IMR-90 (cell line): ENCODE data around the gene ZDHHC24. TPM values are rescaled to one million over a fixed set of nuclear protein-coding genes. Genes with fewer than 3 reads are reported as not detected.
A peak's percentile ranks its signal among the peaks of the same experiment; 100 is the strongest.

Experiments
- ATAC-seq: fragments of 200-7000 bp; cut with Tn5 transposase; 2 replicates; pipeline ENCODE4 v1.9.1; 2020; ENCODE audit warnings: low read depth, mild to moderate bottlenecking, moderate library complexity
- BruUV-seq: library from RNA; stranded (reverse); fragments of 400-500 nt; replicated peaks from 2 replicates; lab custom pipeline; 2021; lab: Mats Ljungman, UMichigan
- CTCF ChIA-PET: fragments of 300-600 bp; formaldehyde crosslinking; extraction: SDS; loops from one replicate; lab custom pipeline; 2021; ENCODE audit warnings: antibody characterized with exemption; lab: Yijun Ruan, JAX
- POLR2A ChIA-PET: fragments of 300-600 bp; sonication (Branson Sonifier 250); formaldehyde crosslinking; loops from one replicate; lab custom pipeline; 2022; ENCODE audit warnings: antibody characterized with exemption; ENCODE audit not compliant: unreplicated experiment; lab: Charles Lee
- DNase-seq: peaks from one replicate; pipeline ENCODE4 v3.0.0; 2013
- H2AFZ ChIP-seq: replicated peaks from 2 replicates; pipeline ENCODE3; 2013; ENCODE audit warnings: low read length, mild to moderate bottlenecking; ENCODE audit not compliant: poor library complexity
- H2AK5ac ChIP-seq: 2 replicates; pipeline ENCODE4 v1.6.1; 2013; ENCODE audit warnings: low read depth, low read length, inconsistent platforms
- H2AK9ac ChIP-seq: replicated peaks from 2 replicates; pipeline ENCODE3; 2013; ENCODE audit warnings: mild to moderate bottlenecking, low read depth, low read length, moderate library complexity; ENCODE audit not compliant: poor library complexity
- H2BK120ac ChIP-seq: 2 replicates; pipeline ENCODE4 v1.6.1; 2013; ENCODE audit warnings: low read depth, low read length, inconsistent platforms
- H2BK15ac ChIP-seq: 3 replicates; pipeline ENCODE4 v1.6.1; 2013; ENCODE audit warnings: low read depth, low read length, inconsistent platforms
- H2BK20ac ChIP-seq: 2 replicates; pipeline ENCODE4 v1.6.1; 2013; ENCODE audit warnings: low read depth, mild to moderate bottlenecking, inconsistent platforms, low read length, moderate library complexity
- H2BK5ac ChIP-seq: 2 replicates; pipeline ENCODE4 v1.6.1; 2013; ENCODE audit warnings: mild to moderate bottlenecking, low read depth, low read length, inconsistent platforms; ENCODE audit not compliant: poor library complexity, severe bottlenecking
- H3K14ac ChIP-seq: replicated peaks from 2 replicates; pipeline ENCODE4 v1.6.1; 2013; ENCODE audit warnings: low read depth, low read length, inconsistent platforms
- H3K18ac ChIP-seq: 2 replicates; pipeline ENCODE4 v1.6.1; 2013; ENCODE audit warnings: low read depth, low read length, control low read depth
- H3K23ac ChIP-seq: 2 replicates; pipeline ENCODE4 v1.6.1; 2013; ENCODE audit warnings: low read depth, low read length, inconsistent platforms
- H3K27ac ChIP-seq: 2 replicates; pipeline ENCODE4 v1.5.1; 2013; ENCODE audit warnings: mild to moderate bottlenecking, control low read depth, low read length; ENCODE audit not compliant: insufficient read depth
- H3K27me3 ChIP-seq: 2 replicates; pipeline ENCODE4 v1.6.1; 2013; ENCODE audit warnings: low read length; ENCODE audit not compliant: control insufficient read depth, insufficient read depth
- H3K36me3 ChIP-seq: 2 replicates; pipeline ENCODE4 v1.6.1; 2013; ENCODE audit warnings: low read length, mixed read lengths; ENCODE audit not compliant: control insufficient read depth, insufficient read depth
- H3K4ac ChIP-seq: 2 replicates; pipeline ENCODE4 v1.6.1; 2013; ENCODE audit warnings: low read depth, low read length, inconsistent platforms
- H3K4me1 ChIP-seq: 2 replicates; pipeline ENCODE4 v1.6.1; 2013; ENCODE audit warnings: low read length, mixed read lengths; ENCODE audit not compliant: control insufficient read depth, insufficient read depth
- H3K4me2 ChIP-seq: 2 replicates; pipeline ENCODE4 v1.6.1; 2013; ENCODE audit warnings: low read depth, mild to moderate bottlenecking, control low read depth, low read length, moderate library complexity
- H3K4me3 ChIP-seq: 2 replicates; pipeline ENCODE4 v1.5.1; 2013; ENCODE audit warnings: low read depth, mild to moderate bottlenecking, control low read depth, low read length, moderate library complexity; ENCODE audit not compliant: insufficient read depth
- H3K56ac ChIP-seq: 2 replicates; pipeline ENCODE4 v1.6.1; 2013; ENCODE audit warnings: low read length, inconsistent platforms; ENCODE audit not compliant: insufficient read depth; ENCODE audit errors: extremely low read depth
- H3K79me1 ChIP-seq, 2 experiments: 2 replicates each; pipeline ENCODE4 v1.6.1; 2013; ENCODE audit warnings: low read length in 2 of 2, inconsistent platforms in 1 of 2, low read depth in 1 of 2
- H3K9ac ChIP-seq: 2 replicates; pipeline ENCODE4 v1.6.1; 2013; ENCODE audit warnings: low read depth, low read length, control low read depth
- H3K9me1 ChIP-seq: 2 replicates; pipeline ENCODE4 v1.6.1; 2013; ENCODE audit warnings: low read length, inconsistent platforms; ENCODE audit not compliant: insufficient read depth
- H3K9me3 ChIP-seq: 2 replicates; pipeline ENCODE4 v1.6.1; 2013; ENCODE audit warnings: low read length; ENCODE audit not compliant: control insufficient read depth, insufficient read depth
- H4K20me1 ChIP-seq: 2 replicates; pipeline ENCODE4 v1.6.1; 2013; ENCODE audit warnings: low read length, inconsistent platforms; ENCODE audit not compliant: insufficient read depth
- H4K5ac ChIP-seq: 2 replicates; pipeline ENCODE4 v1.6.1; 2013; ENCODE audit warnings: mild to moderate bottlenecking, low read depth, low read length, control low read depth
- H4K8ac ChIP-seq, 2 experiments: 2 replicates each; pipeline ENCODE4 v1.6.1; 2013; ENCODE audit warnings: low read depth in 2 of 2, low read length in 2 of 2, control low read depth in 1 of 2, inconsistent platforms in 1 of 2
- H4K91ac ChIP-seq: 2 replicates; pipeline ENCODE4 v1.6.1; 2013; ENCODE audit warnings: low read depth, low read length, inconsistent platforms; ENCODE audit not compliant: insufficient read depth
- CHD1 ChIP-seq: IDR thresholded peaks from 2 replicates; pipeline ENCODE4 v1.6.1; 2012; ENCODE audit warnings: low read depth, low read length, improper control_type of control experiment
- CTCF ChIP-seq: conservative IDR thresholded peaks from 2 replicates; pipeline ENCODE4 v1.5.1; 2012; ENCODE audit warnings: mild to moderate bottlenecking, low read depth, low read length, improper control_type of control experiment
- MAFK ChIP-seq: IDR thresholded peaks from 2 replicates; pipeline ENCODE4 v1.6.1; 2012; ENCODE audit warnings: low read depth, low read length, improper control_type of control experiment
- MXI1 ChIP-seq: IDR thresholded peaks from 2 replicates; pipeline ENCODE4 v1.6.1; 2012; ENCODE audit warnings: low read depth, mild to moderate bottlenecking, low read length, moderate library complexity, borderline replicate concordance
- NFE2L2 ChIP-seq: fragments of 150-350 bp; IDR thresholded peaks from 2 replicates; pipeline ENCODE4 v1.6.1; 2016; ENCODE audit warnings: low read depth, mild to moderate bottlenecking, low read length
- RAD21 ChIP-seq: IDR thresholded peaks from 2 replicates; pipeline ENCODE4 v1.6.1; 2012; ENCODE audit warnings: low read length, improper control_type of control experiment
- RFX5 ChIP-seq: IDR thresholded peaks from 2 replicates; pipeline ENCODE4 v1.8.0; 2012; ENCODE audit warnings: low read depth, mild to moderate bottlenecking, low read length, moderate library complexity
- SMC3 ChIP-seq: fragments of 150-350 bp; IDR thresholded peaks from 2 replicates; pipeline ENCODE4 v1.6.1; 2016; ENCODE audit warnings: low read depth, mild to moderate bottlenecking, antibody characterized with exemption, low read length, moderate library complexity
- WGBS, 2 experiments: methylation state at CpG; one replicate each; pipeline versions ENCODE4 v1.1.5 to v1.1.7; 2013; ENCODE audit warnings: missing lambda C conversion rate in 2 of 2; ENCODE audit not compliant: insufficient read length in 1 of 2; ENCODE audit errors: extremely low coverage in 2 of 2; 5-methylcytosine and 5-hydroxymethylcytosine counted together
- dilution Hi-C: fragments of 300-500 bp; cut with HindIII; formaldehyde crosslinking; loops from one replicate; pipeline ENCODE4 v1.14.3; 2018; ENCODE audit warnings: low sequenced_read_pairs; ENCODE audit not compliant: unreplicated experiment
- in situ Hi-C: fragments of 300-500 bp; cut with MboI; formaldehyde crosslinking; loops from 3 replicates; pipeline ENCODE4 v1.14.3; 2019; ENCODE audit warnings: low sequenced_read_pairs, inconsistent platforms, mixed read lengths
- intact Hi-C: fragments of 100-400 bp; cut with micrococcal nuclease; formaldehyde crosslinking; loops from 2 replicates; pipeline ENCODE4 v1.10.0; 2022
- polyA plus RNA-seq, 3 experiments: library from polyadenylated mRNA; depleted of rRNA; stranded (reverse); fragments of >200 nt; gene quantifications; 2 replicates each; pipeline ENCODE4 v1.2.3, GENCODE V29; 2012; ENCODE audit warnings: low replicate concordance in 1 of 3
- total RNA-seq: library from RNA; depleted of rRNA; stranded (reverse); fragments of >200 nt; gene quantifications from 2 replicates; pipeline ENCODE4 v1.2.3, GENCODE V29; 2012

ZDHHC24 gene
- total and polyA plus RNA-seq, 2 of the 4 experiments (the other 2 are of a cell fraction), result 3.2 to 10.9 TPM

- Histone ChIP-seq H2BK5ac (no peak overlapping the region), H3K4me3 (no peak overlapping the region), H2BK20ac (no peak overlapping the region), H3K79me1 (no peaks in the 10 kb centered on the region), H3K23ac (no peak overlapping the region), H2AK5ac (no peak overlapping the region), H3K36me3 (no peaks in the 10 kb centered on the region), H3K14ac (no peak overlapping the region), H4K5ac (no peak overlapping the region), H3K27me3 (no peaks in the 10 kb centered on the region), H3K18ac (no peak overlapping the region), H4K20me1 (no peaks in the 10 kb centered on the region), H3K56ac (no peak overlapping the region), H2BK120ac (no peak overlapping the region), H3K9me3 (0 out of 2 replicates have a peak, but pooled peaks cover 2% of the 10 kb centered on the region), H3K4ac (no peak overlapping the region), H3K9me1 (no peaks in the 10 kb centered on the region), H4K91ac (no peak overlapping the region), H3K4me1 (peaks cover 6% of the 10 kb centered on the region), H3K9ac (no peak overlapping the region), H2AK9ac (no peak overlapping the region), H3K4me2 (no peak overlapping the region), H2BK15ac (no peak overlapping the region), H3K27ac (no peak overlapping the region), H2AFZ (no peak overlapping the region), H4K8ac (no peak overlapping the region)
- intact Hi-C loops (no loop called here), dilution Hi-C loops (no loop called here), in situ Hi-C loops (no loop called here)
- BruUV-seq, result no TSS peak
- peak; percentile 34 for DNase-seq
- WGBS, 2 experiments, result 91% methylated on average over 5 of the region's 5 CpGs; no CpG with 5 or more reads in 1 of the 2 experiments
- no peak for ATAC-seq
- CTCF ChIA-PET, result interaction anchor here (1.8 kb wide), 1 partner anchor 98 kb away, joined by 5 read pairs; no protein-coding TSS in a partner anchor
- POLR2A ChIA-PET, result no interaction called here
- TF ChIP-seq MAFK (no peak), RAD21 (no peak), CHD1 (no peak), SMC3 (no peak), CTCF (no peak), MXI1 (no peak), RFX5 (no peak), NFE2L2 (no peak)
Measured at GRCh38 chr11:66580803-66581202, 35.0 kb upstream of the ZDHHC24 start.
